Lower leg skin (tissue), 4 donors: Measurements from ENCODE around the gene GAS2L2. TPM values are rescaled to one million over a fixed set of nuclear protein-coding genes. Genes with fewer than 3 reads are reported as not detected.
"Not testable (repeated sequence)": the region's sequence is repeated elsewhere in the genome, so short reads cannot be mapped to it uniquely, and the experiment has no call there.

Experiments
- DNase-seq, 2 donors: peaks; one replicate each; pipeline ENCODE4 v3.0.0-alpha.2; 2019; ENCODE audit warnings: low spot score in 2 of 2
- H3K4me3 ChIP-seq: fragments of 200-600 bp; sonication (generic); 2 replicates; pipeline ENCODE4 v1.5.1; 2017; ENCODE audit warnings: mild to moderate bottlenecking, low read depth; ENCODE audit not compliant: poor library complexity, severe bottlenecking
- POLR2A ChIP-seq, 2 donors: fragments of 450-650 bp; IDR thresholded peaks; one replicate each; pipeline ENCODE4 v1.6.1; 2016 to 2017; ENCODE audit warnings: antibody characterized with exemption in 2 of 2, mild to moderate bottlenecking in 1 of 2, moderate library complexity in 1 of 2
- WGBS, 2 donors: methylation state at CpG; one replicate each; pipeline ENCODE4 v1.1.5; 2018; 5-methylcytosine and 5-hydroxymethylcytosine counted together
- intact Hi-C: fragments of 100-400 bp; cut with DNase I; formaldehyde crosslinking; loops from one replicate; pipeline ENCODE4 v1.15.0; 2023; ENCODE audit warnings: low total_unique reads
- total RNA-seq, 4 donors: library from RNA; depleted of rRNA; stranded (reverse); fragments of >200 nt; gene quantifications; one replicate each; pipeline ENCODE4 v1.1.0, GENCODE V29; 2016
- TF ChIP-seq, protein P1 (sequence below), 3 donors: fragments of 450-650 bp; IDR thresholded peaks; one replicate each; pipeline ENCODE4 v1.5.1; 2016; ENCODE audit warnings: antibody characterized with exemption in 3 of 3, mild to moderate bottlenecking in 3 of 3, moderate library complexity in 2 of 3

The GAS2L2 gene
- total RNA-seq, 4 donors from 2014 or later, result 0.93 TPM; not detected in 3

DNA sequence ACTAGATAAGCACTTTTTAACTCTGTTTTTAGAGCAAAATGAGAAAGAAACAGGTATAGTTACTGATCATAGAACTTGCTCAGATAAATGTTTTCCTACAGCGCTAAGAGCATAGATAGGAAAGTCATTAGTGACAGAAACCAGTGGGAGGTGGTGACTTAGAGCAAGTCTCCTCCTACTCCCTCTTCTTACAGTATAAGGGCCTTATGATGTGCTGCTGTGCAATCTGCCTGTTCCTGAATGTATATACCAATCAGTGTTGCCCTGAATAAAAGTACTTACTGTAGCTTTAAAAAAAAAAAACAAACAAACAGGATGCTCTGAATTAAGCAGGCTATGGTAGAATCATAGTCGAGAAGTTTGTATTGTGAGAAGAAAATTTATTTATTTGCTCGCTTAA lies 44.9 kb downstream of the GAS2L2 start:
- no peak overlapping the region for H3K4me3 ChIP-seq
- WGBS, 2 donors, result 82 to 83% methylated on average over 3 of the region's 3 CpGs
- TF ChIP-seq POLR2A (IDR thresholded peaks at IDR 0.05), result no peak
- TF ChIP-seq, protein P1, sequence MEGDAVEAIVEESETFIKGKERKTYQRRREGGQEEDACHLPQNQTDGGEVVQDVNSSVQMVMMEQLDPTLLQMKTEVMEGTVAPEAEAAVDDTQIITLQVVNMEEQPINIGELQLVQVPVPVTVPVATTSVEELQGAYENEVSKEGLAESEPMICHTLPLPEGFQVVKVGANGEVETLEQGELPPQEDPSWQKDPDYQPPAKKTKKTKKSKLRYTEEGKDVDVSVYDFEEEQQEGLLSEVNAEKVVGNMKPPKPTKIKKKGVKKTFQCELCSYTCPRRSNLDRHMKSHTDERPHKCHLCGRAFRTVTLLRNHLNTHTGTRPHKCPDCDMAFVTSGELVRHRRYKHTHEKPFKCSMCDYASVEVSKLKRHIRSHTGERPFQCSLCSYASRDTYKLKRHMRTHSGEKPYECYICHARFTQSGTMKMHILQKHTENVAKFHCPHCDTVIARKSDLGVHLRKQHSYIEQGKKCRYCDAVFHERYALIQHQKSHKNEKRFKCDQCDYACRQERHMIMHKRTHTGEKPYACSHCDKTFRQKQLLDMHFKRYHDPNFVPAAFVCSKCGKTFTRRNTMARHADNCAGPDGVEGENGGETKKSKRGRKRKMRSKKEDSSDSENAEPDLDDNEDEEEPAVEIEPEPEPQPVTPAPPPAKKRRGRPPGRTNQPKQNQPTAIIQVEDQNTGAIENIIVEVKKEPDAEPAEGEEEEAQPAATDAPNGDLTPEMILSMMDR (IDR thresholded peaks at IDR 0.05), result no peak
- DNase-seq, result no peak
- intact Hi-C loops, result no loop called here

DNA sequence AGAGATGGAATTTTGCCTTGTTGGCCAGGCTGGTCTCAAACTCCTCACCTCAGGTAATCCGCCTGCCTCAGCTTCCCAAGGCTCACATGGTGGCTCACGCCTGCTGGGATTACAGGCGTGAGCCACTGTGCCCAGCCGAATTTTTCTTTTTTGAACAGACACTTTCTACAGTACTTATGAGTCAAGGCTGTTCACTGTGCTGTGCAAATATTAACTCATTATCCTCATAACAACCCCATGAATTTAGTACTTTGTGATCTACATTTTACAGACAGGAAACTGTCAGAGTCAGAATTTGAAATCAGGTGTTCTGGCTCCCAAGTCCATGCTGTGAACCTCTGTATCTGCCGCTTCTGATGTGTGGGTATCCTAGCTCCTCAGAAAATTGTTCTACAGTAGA lies 47.3 kb downstream of the GAS2L2 start:
- intact Hi-C loops, result no loop called here
- TF ChIP-seq, protein P1 (IDR thresholded peaks at IDR 0.05), result no peak
- TF ChIP-seq POLR2A (IDR thresholded peaks at IDR 0.05), result no peak
- whole genome bisulfite sequencing, 2 donors, result 74 to 84% methylated on average over 5 of the region's 5 CpGs
- no peak overlapping the region for H3K4me3 ChIP-seq
- DNase-seq, result no peak

DNA sequence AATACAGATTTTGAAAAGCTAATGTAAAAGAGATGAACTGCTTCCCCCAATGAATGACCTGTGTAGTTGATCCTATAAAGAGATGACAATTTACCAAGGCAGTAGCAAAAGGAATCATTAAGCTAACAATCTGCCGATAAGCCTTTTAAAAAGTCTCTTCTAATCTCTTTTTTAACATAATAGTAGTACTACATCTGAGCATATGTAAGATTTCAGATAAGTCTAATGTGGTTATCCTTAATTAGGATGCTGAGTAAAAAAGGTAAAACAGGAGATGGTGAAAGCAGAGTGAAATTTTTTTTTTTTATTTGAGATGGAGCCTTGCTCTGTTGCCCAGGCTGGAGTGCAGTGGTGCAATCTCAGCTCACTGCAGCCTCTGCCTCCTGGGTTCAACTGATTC lies 47.8 kb downstream of the GAS2L2 start:
- intact Hi-C loops, result no loop called here
- DNase-seq, result no peak
- no peak overlapping the region for H3K4me3 ChIP-seq
- TF ChIP-seq POLR2A (IDR thresholded peaks at IDR 0.05), result no peak
- TF ChIP-seq, protein P1 (IDR thresholded peaks at IDR 0.05), result no peak
- 94 to 95% methylated on average over 1 of the region's 1 CpG for WGBS, 2 donors

DNA sequence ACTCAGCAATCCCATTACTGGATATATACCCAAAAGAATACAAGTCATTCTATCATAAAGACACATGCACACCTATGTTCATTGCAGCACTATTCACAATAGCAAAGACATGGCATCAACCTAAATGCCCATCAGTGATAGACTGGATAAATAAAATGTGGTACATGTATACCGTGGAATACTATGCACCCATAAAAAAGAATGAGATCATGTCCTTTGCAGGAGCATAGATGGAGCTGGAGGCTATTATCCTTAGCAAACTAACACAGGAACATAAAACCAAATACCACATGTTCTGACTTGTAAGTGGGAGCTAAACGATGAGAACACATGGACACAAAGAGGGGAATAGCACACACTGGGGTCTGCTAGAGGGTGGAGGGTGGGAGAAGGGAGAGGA lies 49.7 kb downstream of the GAS2L2 start:
- intact Hi-C loops, DNase-seq, H3K4me3 ChIP-seq: not testable (repeated sequence)
- 78 to 84% methylated on average over 2 of the region's 2 CpGs for WGBS, 2 donors

DNA sequence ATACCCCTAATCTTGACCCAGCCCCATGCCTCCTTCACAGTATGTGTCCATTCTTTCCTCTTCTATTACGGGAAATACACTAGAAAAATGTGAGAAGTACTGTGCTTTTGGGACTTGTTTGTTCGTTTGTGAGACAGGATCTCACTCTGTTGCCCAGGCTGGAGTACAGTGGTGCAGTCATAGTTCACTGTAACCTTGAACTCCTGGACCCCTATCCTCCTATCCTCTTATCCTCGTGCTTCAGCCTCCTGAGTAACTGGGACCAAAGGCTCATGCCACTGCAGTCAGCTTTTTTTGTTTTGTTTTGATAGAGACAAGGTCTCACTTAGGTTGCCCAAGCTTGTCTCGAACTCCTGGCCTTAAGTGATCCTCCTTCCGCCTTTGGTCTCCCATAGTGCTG lies 51.5 kb downstream of the GAS2L2 start:
- no peak for DNase-seq
- intact Hi-C loops, result no loop called here
- H3K4me3 ChIP-seq, result no peak overlapping the region
- WGBS, 2 donors, result 94 to 98% methylated on average over 5 of the region's 5 CpGs
- no peak for TF ChIP-seq POLR2A (IDR thresholded peaks at IDR 0.05)
- TF ChIP-seq, protein P1 (IDR thresholded peaks at IDR 0.05), result no peak

DNA sequence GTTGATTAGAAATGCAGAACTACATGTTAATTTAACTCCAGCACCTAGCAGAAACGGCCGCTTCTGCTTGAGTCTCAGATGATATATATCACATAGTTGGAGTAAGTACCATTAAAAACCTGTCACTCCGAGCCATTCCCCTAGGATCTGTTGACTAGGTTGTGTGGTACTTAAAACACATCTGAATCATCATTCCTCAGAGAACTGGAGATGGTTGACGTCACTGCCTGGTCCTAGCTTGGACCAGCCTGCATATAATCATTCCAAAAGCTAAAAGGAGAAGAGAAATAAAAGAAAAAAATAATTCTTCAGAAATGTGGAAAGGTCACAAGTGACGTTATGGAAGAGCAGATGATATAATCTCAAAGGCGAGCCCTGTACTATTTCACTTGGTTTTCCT lies 52.9 kb downstream of the GAS2L2 start:
- no peak for DNase-seq
- WGBS, 2 donors, result 86 to 89% methylated on average over 6 of the region's 6 CpGs
- TF ChIP-seq POLR2A (IDR thresholded peaks at IDR 0.05), result no peak
- TF ChIP-seq, protein P1 (IDR thresholded peaks at IDR 0.05), result no peak
- intact Hi-C loops, result no loop called here
- no peak overlapping the region for H3K4me3 ChIP-seq
